Calu3 (cell line): Measurements from ENCODE around the gene DNAJB1. TPM values are rescaled to one million over a fixed set of nuclear protein-coding genes. Genes with fewer than 3 reads are reported as not detected.
"Not testable (repeated sequence)": the region's sequence is repeated elsewhere in the genome, so short reads cannot be mapped to it uniquely, and the experiment has no call there.

ENCODE experiments used
- BruUV-seq: library from RNA; stranded (reverse); fragments of 400-500 nt; replicated peaks from 2 replicates; lab custom pipeline; 2021; lab: Mats Ljungman, UMichigan
- CTCF ChIA-PET: fragments of 300-600 bp; sonication (Branson Sonifier 250); formaldehyde crosslinking; loops from one replicate; lab custom pipeline; 2022; ENCODE audit warnings: antibody characterized with exemption; lab: Charles Lee
- DNase-seq: peaks from one replicate; pipeline ENCODE4 v3.0.0; 2022
- H3K27ac Mint-ChIP-seq: one replicate; pipeline ENCODE4 v1.8.0; 2022; ENCODE audit warnings: mixed read lengths; ENCODE audit not compliant: unreplicated experiment
- H3K27me3 Mint-ChIP-seq: one replicate; pipeline ENCODE4 v1.8.0; 2022; ENCODE audit warnings: mixed read lengths; ENCODE audit not compliant: unreplicated experiment
- H3K36me3 Mint-ChIP-seq: one replicate; pipeline ENCODE4 v1.8.0; 2022; ENCODE audit warnings: mild to moderate bottlenecking, moderate library complexity, mixed read lengths; ENCODE audit not compliant: insufficient read depth, unreplicated experiment
- H3K4me1 Mint-ChIP-seq: one replicate; pipeline ENCODE4 v1.8.0; 2022; ENCODE audit warnings: mild to moderate bottlenecking, low read depth, mixed read lengths; ENCODE audit not compliant: unreplicated experiment
- H3K4me3 Mint-ChIP-seq: one replicate; pipeline ENCODE4 v1.8.0; 2022; ENCODE audit warnings: mild to moderate bottlenecking, low read depth, moderate library complexity, mixed read lengths; ENCODE audit not compliant: unreplicated experiment
- H3K9me3 Mint-ChIP-seq: one replicate; pipeline ENCODE4 v1.8.0; 2022; ENCODE audit warnings: low read depth, mixed read lengths; ENCODE audit not compliant: unreplicated experiment
- CTCF ChIP-seq: fragments of 200-600 bp; IDR thresholded peaks from one replicate; pipeline ENCODE4 v1.8.0; 2022; ENCODE audit warnings: antibody characterized with exemption; ENCODE audit not compliant: unreplicated experiment
- intact Hi-C: fragments of 100-400 bp; cut with micrococcal nuclease; formaldehyde crosslinking; loops from one replicate; pipeline ENCODE4 v1.10.0; 2022; ENCODE audit not compliant: unreplicated experiment
- total RNA-seq: library from RNA; stranded (reverse); gene quantifications from 2 replicates; pipeline ENCODE4 v1.2.3, GENCODE V29; 2022

Gene DNAJB1
- total RNA-seq, 1 experiment from 2014 or later = 159 TPM

- DNase-seq = no peak
- no TSS peak for BruUV-seq
- no peak for TF ChIP-seq CTCF
- intact Hi-C loops = no loop called here
- no peaks in the 10 kb centered on the region for H3K27me3 Mint-ChIP-seq
- CTCF ChIA-PET = interaction anchor here (0.7 kb wide), 2 partner anchors 37 to 661 kb away, joined by 3 to 4 read pairs; no protein-coding TSS in a partner anchor
- H3K36me3 Mint-ChIP-seq = no peaks in the 10 kb centered on the region
- no peaks in the 10 kb centered on the region for H3K9me3 Mint-ChIP-seq
- no peak overlapping the region for H3K4me3 Mint-ChIP-seq
- no peak overlapping the region for H3K27ac Mint-ChIP-seq
- H3K4me1 Mint-ChIP-seq = no peaks in the 10 kb centered on the region
These were observed 24.6 kb upstream of the DNAJB1 start for GRCh38 chr19:14542711-14543328.

- CTCF ChIA-PET, DNase-seq, H3K27me3 Mint-ChIP-seq, H3K9me3 Mint-ChIP-seq, BruUV-seq, H3K36me3 Mint-ChIP-seq, H3K27ac Mint-ChIP-seq, H3K4me3 Mint-ChIP-seq, intact Hi-C loops, H3K4me1 Mint-ChIP-seq: not testable (repeated sequence)
These were observed 23.8 kb upstream of the DNAJB1 start for GRCh38 chr19:14541979-14542378.

- Mint-ChIP-seq H3K36me3 (no peaks in the 10 kb centered on the region), H3K4me1 (no peaks in the 10 kb centered on the region), H3K4me3 (no peak overlapping the region), H3K27ac (no peak overlapping the region), H3K9me3 (no peaks in the 10 kb centered on the region), H3K27me3 (no peaks in the 10 kb centered on the region)
- CTCF ChIA-PET = no interaction called here
- no peak for TF ChIP-seq CTCF
- BruUV-seq = no TSS peak
- no peak for DNase-seq
- intact Hi-C loops = no loop called here
These were observed 22.7 kb upstream of the DNAJB1 start for GRCh38 chr19:14540741-14541525.

GRCh38 chr19:14536926-14537692 lies 18.9 kb upstream of the DNAJB1 start:
- no TSS peak for BruUV-seq
- CTCF ChIA-PET = interaction anchor here (0.6 to 0.7 kb wide), 2 partner anchors 112 to 156 kb away, joined by 3 to 5 read pairs; partner anchors contain the start of gene ADGRE5
- intact Hi-C loops = no loop called here
- Mint-ChIP-seq H3K36me3 (peaks cover 5% of the 10 kb centered on the region), H3K4me1 (no peaks in the 10 kb centered on the region), H3K9me3 (no peaks in the 10 kb centered on the region), H3K27me3 (no peaks in the 10 kb centered on the region), H3K27ac (no peak overlapping the region), H3K4me3 (no peak overlapping the region)
- no peak for TF ChIP-seq CTCF
- peak; percentile 68 for DNase-seq
